GM19438 (cell line): ENCODE measurements around the gene NUP85.
"Not testable (repeated sequence)": the region's sequence is repeated elsewhere in the genome, so short reads cannot be mapped to it uniquely, and the experiment has no call there.

Source experiments
- ATAC-seq: cut with Tn5 transposase; IDR thresholded peaks from one replicate; pipeline ENCODE4 v1.9.1; 2021; ENCODE audit warnings: low read depth; ENCODE audit not compliant: unreplicated experiment

The NUP85 gene

DNA sequence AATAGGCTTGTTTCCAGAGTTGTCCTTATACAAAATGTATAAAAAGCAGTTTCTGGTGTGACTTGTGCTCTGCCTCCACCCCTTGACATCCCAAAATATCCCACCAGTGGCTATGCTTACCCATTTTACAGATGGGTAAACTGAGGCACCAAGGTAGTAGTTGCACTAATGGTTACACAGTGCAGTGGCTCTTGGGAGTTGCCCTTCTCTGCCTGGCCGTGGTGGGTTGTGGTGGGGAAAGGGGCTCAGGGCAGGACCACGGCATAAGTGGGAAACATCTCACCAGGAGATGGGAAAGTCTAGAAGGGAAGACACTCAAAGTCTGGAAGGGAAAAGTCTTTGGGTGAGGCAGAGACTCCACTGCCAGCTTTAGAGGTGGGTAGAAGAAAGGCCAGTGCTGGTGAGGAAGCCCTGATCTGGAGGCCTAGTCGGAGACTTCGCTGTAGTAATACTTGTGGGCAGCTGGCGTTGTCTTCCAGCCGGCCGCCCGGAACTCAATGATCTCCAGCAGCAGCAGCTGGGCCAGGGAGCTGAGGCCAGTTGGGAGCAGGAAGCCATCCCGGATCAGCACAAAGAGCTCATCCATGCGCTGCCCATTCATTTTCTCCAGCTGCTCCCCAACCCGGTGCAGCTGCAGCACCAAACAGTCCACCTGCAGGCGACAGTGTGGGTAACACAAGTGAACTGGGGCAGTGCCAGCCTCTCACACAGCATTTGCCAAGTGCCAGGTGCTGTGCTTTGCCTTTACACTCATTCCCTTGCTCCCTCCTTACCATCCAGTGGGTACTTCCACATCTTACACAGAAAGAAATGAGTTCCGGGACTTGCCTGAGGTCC, 61.1 kb downstream of the NUP85 start:
- ATAC-seq = no peak

DNA sequence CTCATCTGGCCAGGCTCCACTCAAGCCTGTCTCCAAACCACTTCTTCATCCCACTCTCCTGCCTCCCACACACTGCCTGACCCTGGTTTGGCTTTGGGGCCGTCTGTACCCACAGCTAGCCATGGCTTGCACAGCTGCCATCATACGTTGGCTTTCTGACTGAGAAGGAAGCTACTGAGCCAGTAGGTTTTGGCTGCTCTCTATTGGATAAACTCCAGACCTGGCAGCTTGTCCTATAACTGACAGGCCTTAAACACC, 61.6 kb downstream of the NUP85 start:
- ATAC-seq = no peak

DNA sequence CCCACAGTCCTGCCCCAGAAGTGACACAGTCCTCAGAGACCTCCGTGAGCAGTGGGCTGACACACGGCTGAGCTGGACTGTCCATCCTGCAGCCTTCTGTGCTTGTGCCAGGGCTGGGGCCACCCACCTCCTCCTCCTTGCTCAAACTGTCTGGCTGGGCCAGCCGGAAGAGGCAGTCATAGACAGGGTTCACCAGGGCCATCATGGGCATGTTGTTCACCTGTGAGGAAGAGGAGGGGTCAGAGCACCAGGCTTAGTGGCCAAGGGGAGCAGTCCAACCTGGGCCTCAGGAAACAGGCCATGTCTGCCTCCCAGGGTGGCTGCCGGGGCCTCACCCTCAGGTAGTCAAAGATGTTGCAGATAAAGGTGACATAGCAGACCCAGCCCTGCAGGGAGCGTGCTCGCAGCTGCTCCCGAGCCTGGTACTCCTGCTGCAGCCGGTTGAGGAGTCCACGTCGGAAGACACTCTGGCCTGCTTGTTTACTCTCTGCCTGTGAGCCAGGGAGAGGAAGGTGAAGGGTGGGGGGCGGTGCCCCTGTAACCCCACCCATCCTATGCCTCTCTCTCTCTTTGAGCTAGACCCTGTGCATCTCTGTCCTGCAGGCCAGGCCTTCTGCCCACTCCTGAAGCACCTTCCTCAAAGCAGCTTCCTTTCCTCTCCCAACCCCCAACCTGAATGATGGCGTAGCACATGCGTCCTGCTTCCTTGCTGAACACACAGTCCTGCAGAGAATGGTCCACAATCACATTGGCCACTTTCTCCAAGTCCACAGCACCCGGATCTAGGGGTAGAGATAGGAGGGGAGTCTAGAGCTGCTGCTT, 62.1 kb downstream of the NUP85 start:
- ATAC-seq = no peak

DNA sequence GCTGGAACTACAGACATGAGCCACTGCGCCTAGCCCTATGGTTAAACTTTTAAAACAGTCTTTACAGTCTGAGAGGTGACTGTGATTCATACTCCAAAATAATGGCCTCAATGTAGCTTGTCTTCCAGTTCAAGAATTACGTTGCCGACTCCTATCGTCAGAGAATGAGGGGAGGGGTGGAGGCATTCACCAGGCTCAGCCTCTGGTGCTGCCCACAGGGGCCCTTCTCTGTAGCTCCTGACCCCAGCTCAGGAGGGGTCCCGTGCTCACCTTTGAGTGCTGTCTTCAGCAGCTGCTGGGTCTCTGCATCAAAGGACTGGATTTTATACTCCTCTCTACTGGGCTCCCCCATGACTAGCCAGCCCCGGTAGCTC, 64.4 kb downstream of the NUP85 start:
- ATAC-seq = no peak

DNA sequence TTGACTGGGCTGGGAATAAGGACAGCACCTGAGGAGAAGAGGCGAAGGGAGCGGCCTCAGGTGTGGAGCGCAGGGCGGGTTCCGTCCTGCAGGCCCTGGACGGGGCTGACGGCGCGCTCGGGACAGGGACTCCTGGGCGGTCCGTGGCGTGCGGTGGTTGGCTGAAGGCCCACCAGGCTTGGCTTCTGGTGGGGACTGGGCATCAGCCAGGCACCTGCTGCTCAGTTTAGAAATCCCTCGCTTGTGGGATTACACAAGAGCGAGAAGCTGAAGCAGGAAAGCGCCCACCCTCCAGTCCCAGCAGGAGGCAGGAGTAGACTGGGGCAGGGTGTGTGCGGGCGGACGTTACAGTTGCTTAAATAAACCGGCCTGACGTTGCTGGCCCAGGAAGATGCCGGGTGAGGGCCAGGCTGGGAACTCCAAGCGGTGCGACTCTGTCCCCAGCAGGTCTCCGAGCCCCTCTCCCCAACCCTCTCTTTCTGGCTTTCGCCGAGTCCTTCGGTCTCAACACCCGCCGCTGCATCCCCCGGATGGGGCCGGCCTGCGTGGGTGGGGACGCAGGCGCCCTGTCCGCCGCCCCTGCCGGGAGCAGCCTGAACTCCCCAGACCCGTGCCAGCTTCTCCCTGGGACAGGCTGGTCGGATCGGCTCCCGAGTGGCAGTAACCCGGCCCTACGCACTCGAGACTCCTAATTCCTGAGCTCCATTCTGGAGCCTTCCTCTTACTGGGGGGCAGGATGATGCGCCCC, 64.9 kb downstream of the NUP85 start:
- ATAC-seq = peak; percentile 40

DNA sequence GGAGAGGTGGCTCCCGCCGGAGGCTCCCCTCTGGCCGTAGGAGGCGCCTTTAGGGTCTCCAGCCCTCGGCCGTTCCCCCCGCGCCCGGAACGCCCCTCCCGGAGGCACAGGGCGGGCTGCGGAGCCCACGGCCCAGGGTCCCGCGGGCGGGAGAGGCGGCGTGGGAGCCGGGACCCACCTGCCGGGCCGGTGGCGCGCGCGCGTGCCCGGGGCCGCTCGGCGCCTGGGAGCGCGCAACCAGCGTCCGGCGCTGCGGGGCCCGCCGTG, 65.4 kb downstream of the NUP85 start, which contains the start of gene MIF4GD:
Gene MIF4GD (minus strand): TSS at position 266 of the 267 bp plus-strand sequence. CDS start 1,036 bp downstream, outside the sequence.
- peak; percentile 8 for ATAC-seq

DNA sequence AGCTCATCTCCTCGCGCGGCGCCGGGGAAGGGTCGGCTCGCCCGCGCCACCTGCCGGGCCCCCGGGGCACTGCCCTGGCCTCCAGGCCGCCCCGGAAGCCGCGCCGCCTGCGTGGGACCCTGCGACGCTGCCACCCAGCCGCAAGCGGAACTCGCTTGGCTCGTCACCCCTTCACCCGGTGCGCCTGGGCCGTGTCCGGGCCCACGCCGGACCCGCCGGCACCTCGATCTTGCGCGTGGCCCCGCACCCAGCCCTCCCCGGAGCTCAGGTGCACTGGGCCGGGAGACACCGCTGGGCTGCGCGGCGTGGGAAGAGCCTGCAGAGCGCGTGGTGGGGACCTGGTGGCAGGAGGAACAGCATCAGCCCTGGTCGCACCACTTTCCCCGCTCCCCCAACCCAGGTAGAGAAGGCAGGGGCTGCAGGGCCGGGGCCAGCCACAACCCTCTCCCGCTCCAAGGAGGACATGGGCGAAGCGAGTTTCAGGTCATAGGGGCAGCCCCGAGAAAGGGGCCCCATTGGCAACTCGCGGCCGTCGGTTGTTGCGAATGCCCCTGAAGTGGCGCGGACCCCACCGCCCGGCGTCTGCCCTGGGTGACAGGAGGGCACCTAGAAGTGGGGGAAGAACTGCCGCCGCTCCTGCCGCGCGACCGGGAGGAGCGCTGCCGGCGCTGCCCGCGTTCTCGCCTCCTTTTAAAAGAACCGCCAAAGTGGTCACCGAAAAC, 65.9 kb downstream of the NUP85 start:
- peak; percentile 54 for ATAC-seq

DNA sequence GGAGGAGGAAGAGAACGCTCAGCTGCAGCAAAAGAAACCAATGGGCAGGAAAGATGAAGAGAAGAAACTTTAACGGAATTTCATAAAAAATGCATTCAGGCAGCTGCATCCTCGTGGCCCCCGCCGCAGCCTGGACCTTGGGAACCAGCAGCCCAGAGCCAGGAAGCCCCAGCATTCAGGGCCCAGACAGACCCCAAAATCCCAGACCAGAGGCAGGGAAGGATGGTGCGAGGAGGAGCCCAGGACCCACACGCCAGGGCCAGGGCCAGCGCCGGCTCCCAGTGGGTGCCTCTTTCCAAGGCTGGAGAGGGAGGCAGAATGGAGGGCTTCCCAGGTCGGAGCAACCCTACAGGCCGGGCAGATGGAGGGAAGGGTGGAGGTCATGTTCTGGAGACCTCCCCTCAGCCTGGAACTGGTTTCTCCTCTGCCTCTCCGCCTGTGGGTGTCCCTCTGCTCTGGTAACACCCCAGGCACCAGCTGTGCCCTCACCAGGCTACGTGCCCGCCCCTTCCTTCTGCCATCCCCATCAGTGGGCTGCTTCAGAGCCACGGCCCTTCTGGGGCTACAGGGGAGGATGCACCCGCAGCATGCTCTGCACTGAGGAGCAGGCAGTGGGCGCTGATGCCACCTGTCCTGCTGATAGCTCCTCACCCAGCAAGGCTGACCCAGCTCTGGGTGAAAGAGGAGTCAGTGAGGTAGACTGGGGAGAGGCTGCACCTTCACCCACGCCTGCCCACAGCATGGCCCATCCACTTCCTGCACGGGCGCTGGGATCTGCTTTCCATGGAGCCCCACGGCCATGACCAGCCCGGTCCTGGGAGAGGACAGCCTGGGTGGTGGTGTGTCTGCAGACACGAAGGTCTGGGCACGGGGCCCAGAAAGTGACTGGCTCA, 66.7 kb downstream of the NUP85 start:
- ATAC-seq = no peak

DNA sequence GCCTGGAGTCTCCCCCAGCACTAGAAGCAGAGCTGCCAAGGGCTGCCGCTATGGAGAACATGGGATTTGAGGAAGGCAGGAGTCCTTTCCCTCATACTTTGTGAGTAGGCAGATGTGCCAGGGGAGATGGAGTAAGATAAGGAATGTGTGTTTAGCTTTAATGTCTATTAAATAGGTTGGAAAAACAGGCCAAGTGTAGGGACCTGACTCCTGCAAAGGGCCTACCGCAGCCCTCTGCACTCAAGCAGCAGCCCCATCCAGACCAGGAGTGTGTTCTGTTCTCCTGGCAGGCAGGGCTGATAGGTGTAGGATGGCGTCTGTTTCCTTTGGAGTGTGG, 67.3 kb downstream of the NUP85 start:
- no peak for ATAC-seq

DNA sequence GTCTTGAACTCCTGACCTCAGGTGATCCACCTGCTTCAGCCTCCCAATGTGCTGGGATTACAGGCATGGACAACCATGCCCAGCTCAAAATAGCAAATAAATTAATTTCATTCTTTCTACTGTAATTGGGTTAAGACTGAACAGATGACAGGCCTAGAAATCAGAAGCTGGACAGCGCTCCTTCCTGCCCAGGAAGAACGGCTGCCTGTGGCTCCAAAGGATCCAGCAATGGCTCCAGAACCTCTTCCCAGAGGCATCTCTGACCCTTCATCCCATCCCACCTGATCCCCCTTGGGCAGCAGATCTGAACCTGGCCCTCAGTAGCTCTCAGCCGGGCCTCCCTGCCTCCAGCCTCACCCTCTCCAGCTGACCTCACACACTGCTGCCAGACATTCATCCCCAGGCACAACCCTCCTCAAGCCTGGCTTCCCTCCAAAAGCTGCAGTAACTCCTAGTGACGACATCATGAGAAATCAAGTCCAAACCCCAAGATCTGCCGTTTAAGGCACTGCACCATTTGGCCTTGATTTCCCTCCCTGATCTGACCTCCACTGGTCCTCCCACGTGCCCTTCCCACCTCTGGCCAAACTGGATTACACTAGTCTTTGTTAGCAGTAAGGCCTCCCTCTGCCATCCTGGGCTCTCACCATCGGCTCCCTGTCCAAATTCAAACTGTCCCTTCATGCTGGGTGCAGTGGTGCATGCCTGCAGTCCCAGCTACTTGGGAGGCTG, 68.7 kb downstream of the NUP85 start:
- ATAC-seq = no peak

DNA sequence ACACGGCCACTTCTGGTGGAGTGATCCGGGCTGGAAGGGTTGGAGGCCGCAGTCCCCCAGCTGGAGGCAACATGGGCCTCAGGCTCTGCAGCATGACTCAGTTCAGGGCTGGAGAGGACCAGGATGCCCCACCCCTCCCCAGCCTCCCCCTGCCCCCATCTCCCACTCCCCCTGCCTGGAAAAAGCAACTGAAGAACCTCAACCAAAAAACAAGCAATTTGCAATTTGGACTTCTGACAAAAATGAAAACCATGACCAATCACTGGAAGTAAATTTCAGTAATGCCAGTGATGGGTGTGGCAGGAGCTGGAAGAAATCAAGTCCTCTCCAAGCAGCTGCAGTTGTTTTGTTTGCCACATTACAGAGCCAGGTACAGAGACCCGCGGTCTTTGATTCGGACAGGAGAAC, 72.2 kb downstream of the NUP85 start:
- no peak for ATAC-seq

DNA sequence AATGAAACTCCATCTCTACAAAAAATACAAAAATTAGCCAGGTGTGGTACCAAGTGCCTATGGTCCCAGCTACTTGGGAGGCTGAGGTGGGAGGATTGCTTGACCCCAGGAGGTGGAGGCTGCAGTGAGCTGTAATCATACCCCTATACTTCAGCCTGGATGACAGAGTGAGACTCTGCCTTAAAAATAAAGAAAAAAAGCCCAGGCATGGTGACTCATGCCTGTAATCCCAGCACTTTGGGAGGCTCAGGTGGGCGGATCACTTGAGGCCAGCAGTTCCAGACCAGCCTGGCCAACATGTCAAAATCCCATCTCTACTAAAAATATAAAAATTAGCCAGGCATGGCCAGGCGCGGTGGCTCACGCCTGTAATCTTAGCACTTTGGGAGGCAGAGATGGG, 74.7 kb downstream of the NUP85 start:
- not testable (repeated sequence) for ATAC-seq

DNA sequence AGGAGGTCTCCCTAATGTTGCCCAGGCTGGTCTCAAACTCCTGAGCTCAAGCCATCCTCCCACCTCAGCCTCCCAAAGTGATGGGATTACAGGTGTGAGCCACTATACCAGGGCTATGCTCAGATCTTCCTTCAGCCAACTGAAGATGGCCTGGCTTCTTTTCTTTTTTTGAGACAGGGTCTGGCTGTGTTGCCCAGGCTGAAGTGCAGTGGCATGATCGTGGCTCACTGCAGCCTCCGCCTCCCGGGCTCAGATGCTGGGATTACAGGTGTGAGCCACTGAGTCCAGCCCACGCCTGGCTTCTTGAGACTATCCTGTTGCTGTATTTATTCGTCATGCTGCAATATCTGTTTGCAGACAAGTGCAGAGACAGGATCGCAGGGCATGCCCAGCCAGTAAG, 79.6 kb downstream of the NUP85 start:
- no peak for ATAC-seq
